Left colon (tissue), 2 donors: ENCODE data around the gene AADACL3. TPM values are rescaled to one million over a fixed set of nuclear protein-coding genes. Genes with fewer than 3 reads are reported as not detected.
"Not testable (repeated sequence)": the region's sequence is repeated elsewhere in the genome, so short reads cannot be mapped to it uniquely, and the experiment has no call there.

Experiments
- ATAC-seq: fragments of 200-7000 bp; cut with Tn5 transposase; one replicate; pipeline ENCODE4 v1.9.1; 2020; ENCODE audit warnings: mild to moderate bottlenecking, moderate library complexity
- DNase-seq, 2 donors: peaks; one replicate each; pipeline ENCODE4 v3.0.0-alpha.2; 2020
- intact Hi-C, 2 donors: fragments of 100-400 bp; cut with DNase I in 1 of 2; cut with micrococcal nuclease in 1 of 2; formaldehyde crosslinking; loops; one replicate each; pipeline versions ENCODE4 v1.11.2 to v1.14.0; 2022; cut with DNase I, micrococcal nuclease
- total RNA-seq, 2 donors: library from RNA; stranded (reverse); fragmentation: NEBNext Ultra II Directional; extraction: Animal tissue kit (Norgen Biotek cat#: 25700); gene quantifications; one replicate each; pipeline ENCODE4 v1.2.1, GENCODE V29; 2021
- donor health status: DM: no; HTN: no; CAD: no.
- donor health status: DM: yes; HTN: yes; CAD: no.

The AADACL3 gene
- total RNA-seq, 2 donors from 2014 or later = not detected

GRCh38 chr1:12712929-12713328 is 3.0 kb upstream of the AADACL3 start:
- DNase-seq (no peak), ATAC-seq (no peak)
- intact Hi-C loops = no loop called here

GRCh38 chr1:12713651-12714050 is 2.3 kb upstream of the AADACL3 start:
- intact Hi-C loops, ATAC-seq, DNase-seq: not testable (repeated sequence)

GRCh38 chr1:12714710-12715475 is 1.0 kb upstream of the AADACL3 start:
- ATAC-seq (no peak), DNase-seq (no peak)
- intact Hi-C loops = no loop called here

- intact Hi-C loops = no loop called here
- ATAC-seq = no peak
- DNase-seq = no peak
Measured at GRCh38 chr1:12717301-12717838, 1.5 kb downstream of the AADACL3 start.

GRCh38 chr1:12722626-12723025 is 6.7 kb downstream of the AADACL3 start:
- DNase-seq = no peak
- no peak for ATAC-seq
- intact Hi-C loops = no loop called here

- intact Hi-C loops = no loop called here
- ATAC-seq = no peak
- DNase-seq = no peak
Measured at GRCh38 chr1:12728391-12728790, 12.5 kb downstream of the AADACL3 start.

- intact Hi-C loops = no loop called here
- no peak for DNase-seq
- no peak for ATAC-seq
Measured at GRCh38 chr1:12730156-12730555, 14.2 kb downstream of the AADACL3 start.

GRCh38 chr1:12731084-12731483 is 15.2 kb downstream of the AADACL3 start:
- DNase-seq, ATAC-seq, intact Hi-C loops: not testable (repeated sequence)

GRCh38 chr1:12734651-12735050 is 18.7 kb downstream of the AADACL3 start:
- DNase-seq (no peak), ATAC-seq (no peak)
- intact Hi-C loops = no loop called here

- DNase-seq (no peak), ATAC-seq (no peak)
- intact Hi-C loops = no loop called here
Measured at GRCh38 chr1:12738934-12739333, 23.0 kb downstream of the AADACL3 start.

GRCh38 chr1:12739613-12740012 is 23.7 kb downstream of the AADACL3 start:
- DNase-seq = no peak
- no peak for ATAC-seq
- intact Hi-C loops = no loop called here

GRCh38 chr1:12741946-12742345 is 26.0 kb downstream of the AADACL3 start:
- DNase-seq = no peak
- intact Hi-C loops = no loop called here
- no peak for ATAC-seq

- no peak for ATAC-seq
- DNase-seq = no peak
- intact Hi-C loops = no loop called here
Measured at GRCh38 chr1:12745126-12745991, 29.4 kb downstream of the AADACL3 start.

GRCh38 chr1:12745992-12746323 is 30.0 kb downstream of the AADACL3 start, which contains the start of gene CFAP107:
Gene CFAP107, plus strand, starts transcription at chr1:12746200. Its CDS starts 231 bp downstream, at chr1:12746431.
- intact Hi-C loops = no loop called here
- DNase-seq (no peak), ATAC-seq (no peak)

GRCh38 chr1:12748778-12749355 is 33.0 kb downstream of the AADACL3 start:
- ATAC-seq = no peak
- no peak for DNase-seq
- intact Hi-C loops = no loop called here

- DNase-seq (no peak), ATAC-seq (no peak)
- intact Hi-C loops = no loop called here
Measured at GRCh38 chr1:12754738-12755137, 38.8 kb downstream of the AADACL3 start.

GRCh38 chr1:12756273-12756672 is 40.4 kb downstream of the AADACL3 start:
- ATAC-seq (no peak), DNase-seq (no peak)
- intact Hi-C loops = no loop called here

GRCh38 chr1:12756768-12757413 is 41.0 kb downstream of the AADACL3 start:
- intact Hi-C loops = no loop called here
- ATAC-seq = no peak
- no peak for DNase-seq

GRCh38 chr1:12757836-12758235 is 41.9 kb downstream of the AADACL3 start:
- ATAC-seq = no peak
- intact Hi-C loops = no loop called here
- DNase-seq = no peak
